ENCODE results near the gene KLRF2.

KLRF2 gene

DNA sequence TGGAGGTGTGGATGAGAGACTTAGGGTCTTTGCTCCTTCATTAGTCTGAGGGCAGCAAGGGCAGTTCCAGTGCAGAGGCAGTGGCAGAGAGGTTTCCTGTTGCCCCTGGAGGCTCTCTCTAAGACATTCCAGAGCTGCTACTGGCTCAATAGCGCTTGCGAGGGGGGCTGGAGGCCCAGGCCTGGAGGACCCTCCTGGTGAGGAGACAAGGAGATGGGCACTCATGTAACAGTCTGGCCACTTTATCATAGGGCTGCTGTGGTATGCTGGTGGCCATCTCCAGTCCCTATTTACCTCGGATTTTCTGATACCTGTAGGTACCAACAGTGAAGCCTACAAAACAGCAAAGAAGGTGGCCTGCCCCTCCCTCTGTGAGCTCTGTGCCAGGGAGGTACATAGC, 38.2 kb downstream of the KLRF2 start:
- Histone ChIP-seq H3K36me3 (ENCODE audit: insufficient read depth, low read length) (no peaks in the 10 kb centered on the region), H3K9me3 (ENCODE audit: low read length) (no peaks in the 10 kb centered on the region), H3K4me3 (ENCODE audit: low read depth in 1 of 2, low read length in 2 of 2) (no peak overlapping the region), H3K9ac (ENCODE audit: low read length) (no peak overlapping the region), H3K27me3 (ENCODE audit: control insufficient read depth in 1 of 2, insufficient read depth in 2 of 2, low read length in 2 of 2) (no peaks in the 10 kb centered on the region), H3K27ac (ENCODE audit: low read depth, low read length) (no peak overlapping the region), H3K4me1 (ENCODE audit: insufficient read depth, low read length) (no peaks in the 10 kb centered on the region)

GRCh38 chr12:9920451-9920850, 39.2 kb downstream of the KLRF2 start:
- no peaks in the 10 kb centered on the region for H3K9me3 ChIP-seq (ENCODE audit: low read length)
- H3K27ac ChIP-seq (ENCODE audit: low read depth, low read length), result no peak overlapping the region
- H3K27me3 ChIP-seq (ENCODE audit: control insufficient read depth in 1 of 2, insufficient read depth in 2 of 2, low read length in 2 of 2), result no peaks in the 10 kb centered on the region
- H3K4me1 ChIP-seq (ENCODE audit: insufficient read depth, low read length), result no peaks in the 10 kb centered on the region
- H3K36me3 ChIP-seq (ENCODE audit: insufficient read depth, low read length), result no peaks in the 10 kb centered on the region
- H3K9ac ChIP-seq (ENCODE audit: low read length), result no peak overlapping the region
- no peak overlapping the region for H3K4me3 ChIP-seq (ENCODE audit: low read depth in 1 of 2, low read length in 2 of 2)

DNA sequence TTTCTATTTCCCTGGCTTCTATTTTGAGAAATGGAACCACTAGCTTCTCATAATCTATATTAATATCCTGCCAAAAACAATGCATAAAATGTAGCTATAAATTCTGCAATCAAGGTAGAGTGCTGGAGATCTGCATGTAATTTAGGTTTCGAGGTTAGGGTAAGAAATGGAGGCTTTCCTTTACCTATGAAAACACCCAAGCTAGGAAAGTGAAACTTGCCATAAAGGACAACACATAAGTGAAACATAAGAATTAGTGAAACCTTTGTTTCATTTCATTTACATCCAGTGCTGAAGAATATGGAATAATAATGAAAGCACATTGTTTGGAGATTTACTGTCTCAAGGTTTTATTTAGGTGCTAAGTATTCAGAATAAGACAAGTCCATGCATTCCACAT, 41.1 kb downstream of the KLRF2 start:
- Histone ChIP-seq H3K4me3 (ENCODE audit: low read depth in 1 of 2, low read length in 2 of 2) (no peak overlapping the region), H3K27ac (ENCODE audit: low read depth, low read length) (no peak overlapping the region), H3K36me3 (ENCODE audit: insufficient read depth, low read length) (no peaks in the 10 kb centered on the region), H3K27me3 (ENCODE audit: control insufficient read depth in 1 of 2, insufficient read depth in 2 of 2, low read length in 2 of 2) (no peaks in the 10 kb centered on the region), H3K9me3 (ENCODE audit: low read length) (no peaks in the 10 kb centered on the region), H3K4me1 (ENCODE audit: insufficient read depth, low read length) (no peaks in the 10 kb centered on the region), H3K9ac (ENCODE audit: low read length) (no peak overlapping the region)

DNA sequence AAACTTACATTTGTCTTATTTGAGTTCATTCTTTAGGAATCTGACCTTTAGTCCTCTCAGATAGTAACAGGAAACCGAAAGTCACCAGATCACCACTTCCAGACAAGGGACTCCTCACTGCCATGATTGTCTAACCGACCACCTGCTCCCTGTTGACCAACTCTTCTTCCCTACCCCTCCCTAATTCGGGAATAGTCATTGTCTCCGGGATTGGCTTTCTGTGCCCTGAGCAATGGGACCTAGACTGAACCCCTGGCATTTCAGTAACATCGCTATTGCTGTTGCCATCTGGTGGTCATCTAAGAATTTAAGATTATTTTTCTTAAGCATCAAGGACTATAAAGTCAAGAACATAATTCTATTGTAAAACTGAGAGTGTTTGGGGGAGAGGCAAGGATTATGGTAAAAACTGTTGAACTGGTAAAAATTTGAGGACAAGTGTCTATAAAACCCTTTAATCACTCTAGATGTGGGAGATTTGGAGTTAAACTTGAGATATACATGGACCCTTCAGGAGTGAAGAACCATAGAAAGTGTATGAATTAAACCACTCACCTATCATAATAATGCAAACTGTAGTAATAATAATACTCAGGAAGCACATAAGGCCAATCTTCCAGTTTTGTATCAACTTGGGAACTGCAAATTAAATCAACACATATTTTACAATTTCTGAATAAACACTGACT, 44.6 kb downstream of the KLRF2 start:
- Histone ChIP-seq H3K9me3 (ENCODE audit: low read length) (no peaks in the 10 kb centered on the region), H3K36me3 (ENCODE audit: insufficient read depth, low read length) (no peaks in the 10 kb centered on the region), H3K27me3 (ENCODE audit: control insufficient read depth in 1 of 2, insufficient read depth in 2 of 2, low read length in 2 of 2) (no peaks in the 10 kb centered on the region), H3K4me1 (ENCODE audit: insufficient read depth, low read length) (no peaks in the 10 kb centered on the region), H3K4me3 (ENCODE audit: low read depth in 1 of 2, low read length in 2 of 2) (peak overlapping the region in 1 of 2 donors; percentile 19), H3K27ac (ENCODE audit: low read depth, low read length) (no peak overlapping the region), H3K9ac (ENCODE audit: low read length) (no peak overlapping the region)

DNA sequence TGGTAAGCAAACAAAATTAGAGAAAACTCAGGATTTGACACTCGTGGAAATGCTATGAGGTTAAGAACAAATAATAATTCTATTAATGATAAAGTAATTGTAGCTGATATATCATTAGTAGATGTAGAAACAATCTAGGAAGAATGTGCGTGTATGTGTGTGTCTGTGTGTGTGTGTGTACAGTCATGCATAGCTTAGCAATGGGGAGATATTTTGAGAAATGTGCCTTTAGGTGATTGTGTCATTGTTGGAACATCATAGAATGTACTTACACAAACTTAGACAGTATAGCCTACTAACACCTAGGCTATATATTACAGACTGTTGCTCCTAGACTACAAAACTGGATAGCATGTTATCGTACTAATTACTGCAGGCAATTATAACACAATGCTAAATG, 45.6 kb downstream of the KLRF2 start:
- H3K4me3 ChIP-seq (ENCODE audit: low read depth in 1 of 2, low read length in 2 of 2), result no peak overlapping the region
- no peak overlapping the region for H3K27ac ChIP-seq (ENCODE audit: low read depth, low read length)
- H3K4me1 ChIP-seq (ENCODE audit: insufficient read depth, low read length), result no peaks in the 10 kb centered on the region
- no peaks in the 10 kb centered on the region for H3K27me3 ChIP-seq (ENCODE audit: control insufficient read depth in 1 of 2, insufficient read depth in 2 of 2, low read length in 2 of 2)
- H3K9me3 ChIP-seq (ENCODE audit: low read length), result no peaks in the 10 kb centered on the region
- H3K9ac ChIP-seq (ENCODE audit: low read length), result no peak overlapping the region
- H3K36me3 ChIP-seq (ENCODE audit: insufficient read depth, low read length), result no peaks in the 10 kb centered on the region

DNA sequence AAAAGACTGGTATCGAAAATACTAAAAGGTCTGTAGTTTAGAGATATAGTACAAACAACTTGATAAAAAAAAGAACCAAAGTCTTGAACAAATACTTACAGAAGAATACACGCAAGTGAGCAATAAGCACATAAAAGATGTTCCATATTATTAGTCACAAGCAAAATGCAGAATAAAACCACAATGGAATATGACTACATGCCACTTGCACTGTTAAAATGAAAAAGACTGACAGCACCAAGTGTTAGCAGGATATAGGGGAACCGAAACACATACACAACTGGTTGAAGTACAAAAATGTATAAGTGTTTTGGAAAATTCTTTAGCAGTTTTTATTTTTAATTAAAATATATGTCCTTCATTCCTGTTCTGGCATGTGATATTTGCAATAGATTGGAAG, 47.3 kb downstream of the KLRF2 start:
- H3K27me3 ChIP-seq (ENCODE audit: control insufficient read depth in 1 of 2, insufficient read depth in 2 of 2, low read length in 2 of 2), result no peaks in the 10 kb centered on the region
- no peaks in the 10 kb centered on the region for H3K9me3 ChIP-seq (ENCODE audit: low read length)
- H3K4me1 ChIP-seq (ENCODE audit: insufficient read depth, low read length), result no peaks in the 10 kb centered on the region
- H3K4me3 ChIP-seq (ENCODE audit: low read depth in 1 of 2, low read length in 2 of 2), result no peak overlapping the region
- H3K27ac ChIP-seq (ENCODE audit: low read depth, low read length), result no peak overlapping the region
- H3K9ac ChIP-seq (ENCODE audit: low read length), result no peak overlapping the region
- no peaks in the 10 kb centered on the region for H3K36me3 ChIP-seq (ENCODE audit: insufficient read depth, low read length)

DNA sequence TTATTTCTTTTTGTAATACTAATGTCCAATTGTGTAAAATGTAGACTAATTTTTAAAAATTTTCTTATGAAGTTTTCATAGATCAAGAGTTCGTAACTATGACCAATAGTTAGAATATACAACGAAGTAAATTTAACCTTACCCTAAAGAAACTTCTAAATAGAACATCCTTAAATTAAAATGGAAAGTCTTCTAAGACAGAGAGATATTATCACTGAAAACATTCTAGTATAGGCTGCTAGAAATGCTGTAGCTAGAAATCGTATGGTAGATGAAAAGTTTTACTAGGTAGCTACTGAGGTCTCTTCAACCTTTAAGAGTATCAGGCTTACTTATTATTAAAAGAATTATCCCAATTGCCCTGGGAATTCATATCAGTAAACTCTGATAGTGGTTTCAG, 50.0 kb downstream of the KLRF2 start:
- H3K9ac ChIP-seq (ENCODE audit: low read length), result no peak overlapping the region
- H3K9me3 ChIP-seq (ENCODE audit: low read length), result no peaks in the 10 kb centered on the region
- H3K27ac ChIP-seq (ENCODE audit: low read depth, low read length), result no peak overlapping the region
- H3K27me3 ChIP-seq (ENCODE audit: control insufficient read depth in 1 of 2, insufficient read depth in 2 of 2, low read length in 2 of 2), result no peaks in the 10 kb centered on the region
- H3K36me3 ChIP-seq (ENCODE audit: insufficient read depth, low read length), result no peaks in the 10 kb centered on the region
- no peak overlapping the region for H3K4me3 ChIP-seq (ENCODE audit: low read depth in 1 of 2, low read length in 2 of 2)
- H3K4me1 ChIP-seq (ENCODE audit: insufficient read depth, low read length), result no peaks in the 10 kb centered on the region

DNA sequence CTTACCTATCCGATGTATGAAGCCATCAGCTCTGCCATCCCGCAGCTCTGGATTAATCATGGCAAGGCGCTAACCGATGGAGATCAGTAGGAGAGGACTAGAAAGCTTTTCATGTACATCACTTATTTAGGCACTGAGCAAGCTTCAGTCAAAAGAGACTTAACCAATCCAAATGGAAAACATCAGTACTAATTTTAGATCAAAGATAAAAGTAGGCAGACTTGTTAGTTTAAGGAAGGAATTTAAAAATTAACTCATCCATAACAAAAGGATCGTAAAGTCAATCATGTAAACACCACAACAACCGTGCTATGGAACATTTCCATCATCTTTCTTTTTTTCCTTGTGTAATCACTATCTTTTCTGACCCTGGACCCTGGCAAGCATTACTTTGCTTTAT, 51.0 kb downstream of the KLRF2 start, which contains the start of gene CLEC2A:
Gene CLEC2A (minus strand): TSS at position 101 of the 400 bp plus-strand sequence. CDS start 41 bp downstream, at position 60.
- H3K4me1 ChIP-seq (ENCODE audit: insufficient read depth, low read length), result no peaks in the 10 kb centered on the region
- H3K4me3 ChIP-seq (ENCODE audit: low read depth in 1 of 2, low read length in 2 of 2), result no peak within 1 kb of the TSS
- no peak within 1 kb of the TSS for H3K27ac ChIP-seq (ENCODE audit: low read depth, low read length)
- no peaks in the 10 kb centered on the region for H3K9me3 ChIP-seq (ENCODE audit: low read length)
- no peaks in the 10 kb centered on the region for H3K36me3 ChIP-seq (ENCODE audit: insufficient read depth, low read length)
- no peak within 1 kb of the TSS for H3K9ac ChIP-seq (ENCODE audit: low read length)
- H3K27me3 ChIP-seq (ENCODE audit: control insufficient read depth in 1 of 2, insufficient read depth in 2 of 2, low read length in 2 of 2), result no peaks in the 10 kb centered on the region

GRCh38 chr12:9933958-9934357, 52.7 kb downstream of the KLRF2 start:
- Histone ChIP-seq H3K9ac (ENCODE audit: low read length) (no peak overlapping the region), H3K4me1 (ENCODE audit: insufficient read depth, low read length) (no peaks in the 10 kb centered on the region), H3K36me3 (ENCODE audit: insufficient read depth, low read length) (no peaks in the 10 kb centered on the region), H3K27ac (ENCODE audit: low read depth, low read length) (no peak overlapping the region), H3K27me3 (ENCODE audit: control insufficient read depth in 1 of 2, insufficient read depth in 2 of 2, low read length in 2 of 2) (no peaks in the 10 kb centered on the region), H3K9me3 (ENCODE audit: low read length) (no peaks in the 10 kb centered on the region), H3K4me3 (ENCODE audit: low read depth in 1 of 2, low read length in 2 of 2) (no peak overlapping the region)

DNA sequence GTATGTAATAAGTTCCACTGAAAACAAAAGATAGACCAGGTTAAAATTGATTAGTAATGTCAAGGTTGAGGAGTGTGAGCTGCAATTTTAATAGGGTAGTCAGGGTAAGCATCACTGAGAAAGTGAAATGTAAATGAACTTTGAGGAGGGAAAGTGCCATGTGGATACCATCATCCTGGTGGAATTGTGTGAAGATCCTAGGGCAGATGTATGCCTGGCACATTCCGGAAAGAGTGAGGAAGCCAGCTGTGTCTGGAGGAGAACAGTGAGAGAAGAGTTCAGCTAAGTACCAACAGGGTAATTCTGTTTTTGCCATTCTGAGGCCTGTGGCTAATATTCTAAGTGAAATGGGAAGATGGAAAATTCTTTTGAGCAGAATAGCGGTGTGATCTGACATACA, 53.7 kb downstream of the KLRF2 start:
- Histone ChIP-seq H3K27ac (ENCODE audit: low read depth, low read length) (no peak overlapping the region), H3K36me3 (ENCODE audit: insufficient read depth, low read length) (no peaks in the 10 kb centered on the region), H3K9ac (ENCODE audit: low read length) (no peak overlapping the region), H3K9me3 (ENCODE audit: low read length) (no peaks in the 10 kb centered on the region), H3K4me1 (ENCODE audit: insufficient read depth, low read length) (no peaks in the 10 kb centered on the region), H3K27me3 (ENCODE audit: control insufficient read depth in 1 of 2, insufficient read depth in 2 of 2, low read length in 2 of 2) (no peaks in the 10 kb centered on the region), H3K4me3 (ENCODE audit: low read depth in 1 of 2, low read length in 2 of 2) (no peak overlapping the region)

GRCh38 chr12:9936591-9936990, 55.3 kb downstream of the KLRF2 start:
- Histone ChIP-seq H3K9me3 (ENCODE audit: low read length) (no peaks in the 10 kb centered on the region), H3K27ac (ENCODE audit: low read depth, low read length) (no peak overlapping the region), H3K4me1 (ENCODE audit: insufficient read depth, low read length) (no peaks in the 10 kb centered on the region), H3K36me3 (ENCODE audit: insufficient read depth, low read length) (no peaks in the 10 kb centered on the region), H3K27me3 (ENCODE audit: control insufficient read depth in 1 of 2, insufficient read depth in 2 of 2, low read length in 2 of 2) (no peaks in the 10 kb centered on the region), H3K9ac (ENCODE audit: low read length) (no peak overlapping the region), H3K4me3 (ENCODE audit: low read depth in 1 of 2, low read length in 2 of 2) (no peak overlapping the region)

DNA sequence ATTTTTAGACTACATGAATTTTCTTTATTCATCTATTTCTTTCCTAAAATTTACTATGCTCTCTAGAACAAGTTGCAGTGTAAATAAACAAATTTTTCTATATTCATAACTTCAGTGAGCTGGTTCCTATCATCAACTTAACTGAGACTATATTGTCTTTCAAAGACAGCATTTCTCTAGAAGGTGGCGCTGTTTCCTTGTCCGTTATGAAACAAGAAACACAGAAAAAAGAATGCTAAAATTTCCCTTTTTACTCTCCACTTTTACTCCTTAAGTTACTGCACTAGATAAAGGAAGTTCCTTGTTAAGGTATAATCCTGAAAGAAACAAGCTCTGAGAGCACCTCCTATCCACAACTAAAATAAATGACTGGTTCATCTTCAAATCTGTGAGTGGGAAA, 59.1 kb downstream of the KLRF2 start:
- Histone ChIP-seq H3K9ac (ENCODE audit: low read length) (no peak overlapping the region), H3K9me3 (ENCODE audit: low read length) (no peaks in the 10 kb centered on the region), H3K4me1 (ENCODE audit: insufficient read depth, low read length) (no peaks in the 10 kb centered on the region), H3K27ac (ENCODE audit: low read depth, low read length) (no peak overlapping the region), H3K27me3 (ENCODE audit: control insufficient read depth in 1 of 2, insufficient read depth in 2 of 2, low read length in 2 of 2) (no peaks in the 10 kb centered on the region), H3K36me3 (ENCODE audit: insufficient read depth, low read length) (no peaks in the 10 kb centered on the region), H3K4me3 (ENCODE audit: low read depth in 1 of 2, low read length in 2 of 2) (no peak overlapping the region)

Measured in muscle layer of colon (tissue), 2 donors.